ENCODE data around the gene RBM27.
"Not testable (repeated sequence)": the region's sequence is repeated elsewhere in the genome, so short reads cannot be mapped to it uniquely, and the experiment has no call there.

The RBM27 gene

GRCh38 chr5:146203011-146203871, at the start of gene RBM27:
Gene RBM27 (plus strand): TSS chr5:146203605. CDS start chr5:146203766, 161 bp downstream.
- peak; percentile 91 for DNase-seq (ENCODE audit: low read depth)

- DNase-seq (ENCODE audit: low read depth) = no peak
These were observed 45.1 kb upstream of the RBM27 start for GRCh38 chr5:146158255-146158654.

- no peak for DNase-seq (ENCODE audit: low read depth)
These were observed 39.0 kb upstream of the RBM27 start for GRCh38 chr5:146164382-146164781.

GRCh38 chr5:146165460-146165859, 37.9 kb upstream of the RBM27 start:
- no peak for DNase-seq (ENCODE audit: low read depth)

GRCh38 chr5:146165903-146166302, 37.5 kb upstream of the RBM27 start:
- no peak for DNase-seq (ENCODE audit: low read depth)

- DNase-seq (ENCODE audit: low read depth) = no peak
These were observed 34.3 kb upstream of the RBM27 start for GRCh38 chr5:146169076-146169475.

- not testable (repeated sequence) for DNase-seq (ENCODE audit: low read depth)
These were observed 30.4 kb upstream of the RBM27 start for GRCh38 chr5:146173049-146173448.

- no peak for DNase-seq (ENCODE audit: low read depth)
These were observed 29.8 kb upstream of the RBM27 start for GRCh38 chr5:146173597-146173996.

GRCh38 chr5:146176805-146177204, 26.6 kb upstream of the RBM27 start:
- no peak for DNase-seq (ENCODE audit: low read depth)

GRCh38 chr5:146179696-146180095, 23.7 kb upstream of the RBM27 start:
- DNase-seq (ENCODE audit: low read depth) = no peak

GRCh38 chr5:146183403-146183802, 20.0 kb upstream of the RBM27 start:
- DNase-seq (ENCODE audit: low read depth) = not testable (repeated sequence)

- no peak for DNase-seq (ENCODE audit: low read depth)
These were observed 18.2 kb upstream of the RBM27 start for GRCh38 chr5:146185161-146185560.

GRCh38 chr5:146188358-146188757, 15.0 kb upstream of the RBM27 start:
- DNase-seq (ENCODE audit: low read depth) = no peak

GRCh38 chr5:146192571-146193043, 10.8 kb upstream of the RBM27 start:
- DNase-seq (ENCODE audit: low read depth) = no peak

- DNase-seq (ENCODE audit: low read depth) = no peak
These were observed 10.1 kb upstream of the RBM27 start for GRCh38 chr5:146193285-146193684.

GRCh38 chr5:146194997-146195396, 8.4 kb upstream of the RBM27 start:
- DNase-seq (ENCODE audit: low read depth) = not testable (repeated sequence)

- DNase-seq (ENCODE audit: low read depth) = no peak
These were observed 6.9 kb upstream of the RBM27 start for GRCh38 chr5:146196459-146197048.

GRCh38 chr5:146199176-146199815, 4.1 kb upstream of the RBM27 start:
- no peak for DNase-seq (ENCODE audit: low read depth)

GRCh38 chr5:146201795-146202194, 1.6 kb upstream of the RBM27 start:
- DNase-seq (ENCODE audit: low read depth) = not testable (repeated sequence)

- DNase-seq (ENCODE audit: low read depth) = no peak
These were observed 427 bp downstream of the RBM27 start for GRCh38 chr5:146203872-146204192.

- no peak for DNase-seq (ENCODE audit: low read depth)
These were observed 2.2 kb downstream of the RBM27 start for GRCh38 chr5:146205499-146206202.

- DNase-seq (ENCODE audit: low read depth) = no peak
These were observed 2.9 kb downstream of the RBM27 start for GRCh38 chr5:146206257-146206656.
